HL-60/S4 treated with retinoic acid at 250 ng/mL for 4 days and 3 days (cell line): ENCODE results near the gene RERE.

ENCODE experiments used
- in situ Hi-C: fragments of 300-500 bp; cut with MboI; formaldehyde crosslinking; loops from 2 replicates; pipeline ENCODE4 v1.7.0; 2022; ENCODE audit warnings: low sequenced_read_pairs

The RERE gene

GRCh38 chr1:8441426-8441825 lies 376.0 kb downstream of the RERE start:
- in situ Hi-C loops, result no loop called here

- in situ Hi-C loops, result no loop called here
Observed at GRCh38 chr1:8439015-8439702, 378.3 kb downstream of the RERE start.

GRCh38 chr1:8438489-8438888 lies 379.0 kb downstream of the RERE start:
- in situ Hi-C loops, result no loop called here

GRCh38 chr1:8437347-8437746 lies 380.1 kb downstream of the RERE start:
- in situ Hi-C loops, result no loop called here

- in situ Hi-C loops, result no loop called here
Observed at GRCh38 chr1:8435569-8436071, 381.8 kb downstream of the RERE start.

GRCh38 chr1:8434101-8434500 lies 383.3 kb downstream of the RERE start:
- in situ Hi-C loops, result no loop called here

- in situ Hi-C loops, result no loop called here
Observed at GRCh38 chr1:8431784-8432183, 385.7 kb downstream of the RERE start.

GRCh38 chr1:8431019-8431418 lies 386.4 kb downstream of the RERE start:
- in situ Hi-C loops, result no loop called here

GRCh38 chr1:8430476-8430875 lies 387.0 kb downstream of the RERE start:
- in situ Hi-C loops, result no loop called here

- in situ Hi-C loops, result no loop called here
Observed at GRCh38 chr1:8429549-8430110, 387.8 kb downstream of the RERE start.

GRCh38 chr1:8428441-8428840 lies 389.0 kb downstream of the RERE start:
- in situ Hi-C loops, result no loop called here

GRCh38 chr1:8427986-8428385 lies 389.5 kb downstream of the RERE start:
- in situ Hi-C loops, result no loop called here

- in situ Hi-C loops, result no loop called here
Observed at GRCh38 chr1:8427493-8427892, 389.9 kb downstream of the RERE start.

- in situ Hi-C loops, result no loop called here
Observed at GRCh38 chr1:8426996-8427395, 390.4 kb downstream of the RERE start.

- in situ Hi-C loops, result no loop called here
Observed at GRCh38 chr1:8425781-8426161, 391.7 kb downstream of the RERE start.

GRCh38 chr1:8425150-8425780 lies 392.2 kb downstream of the RERE start:
- in situ Hi-C loops, result no loop called here

- in situ Hi-C loops, result no loop called here
Observed at GRCh38 chr1:8424539-8425116, 392.8 kb downstream of the RERE start.

- in situ Hi-C loops, result no loop called here
Observed at GRCh38 chr1:8423692-8424538, 393.5 kb downstream of the RERE start.

- in situ Hi-C loops, result no loop called here
Observed at GRCh38 chr1:8423269-8423691, 394.2 kb downstream of the RERE start.

GRCh38 chr1:8422510-8423268 lies 394.8 kb downstream of the RERE start:
- in situ Hi-C loops, result no loop called here
